Measurements from ENCODE around the gene POLH. TPM values are rescaled to one million over a fixed set of nuclear protein-coding genes. Genes with fewer than 3 reads are reported as not detected.
A peak's percentile ranks its signal among the peaks of the same experiment; 100 is the strongest.
"Not testable (repeated sequence)": the region's sequence is repeated elsewhere in the genome, so short reads cannot be mapped to it uniquely, and the experiment has no call there.

The POLH gene
- total RNA-seq, 1 donor from 2014 or later: 23.3 TPM

GRCh38 chr6:43639984-43640800 is 64.2 kb downstream of the POLH start:
- Mint-ChIP-seq H3K27me3 (no peaks in the 10 kb centered on the region), H3K4me1 (peaks cover 40% of the 10 kb centered on the region), H3K36me3 (ENCODE audit: low read depth) (peaks cover 49% of the 10 kb centered on the region), H3K4me3 (no peak overlapping the region), H3K9me3 (no peaks in the 10 kb centered on the region), H3K27ac (no peak overlapping the region)
- TF ChIP-seq CTCF (IDR thresholded peaks at IDR 0.05): no peak
- ATAC-seq (ENCODE audit: low read depth) (no peak), DNase-seq (no peak)
- ChIA-PET POLR2A (interaction anchor here (1.0 to 2.0 kb wide), 2 partner anchors 10 to 11 kb away, joined by 3 to 13 read pairs; partner anchors contain the start of gene GTPBP2), CTCF (no interaction called here)
- intact Hi-C loops (cut with micrococcal nuclease): no loop called here

- Mint-ChIP-seq H3K27ac (peak within 1 kb of the TSS; percentile 24), H3K9me3 (no peaks in the 10 kb centered on the region), H3K4me1 (peaks cover 11% of the 10 kb centered on the region), H3K27me3 (no peaks in the 10 kb centered on the region), H3K4me3 (peak within 1 kb of the TSS; percentile 87), H3K36me3 (ENCODE audit: low read depth) (peaks cover 18% of the 10 kb centered on the region)
- intact Hi-C loops (cut with micrococcal nuclease): loop anchor here (1.0 to 2.0 kb wide), 3 partner anchors 9 to 36 kb away; partner anchors contain the start of gene GTPBP2
- DNase-seq: peak; percentile 72
- ChIA-PET CTCF (interaction anchor here (1.0 to 1.7 kb wide), 5 partner anchors 16 to 622 kb away, joined by 3 to 5 read pairs (median 4); partner anchors contain the start of gene GTPBP2), POLR2A (interaction anchor here (0.6 to 2.6 kb wide), 5 partner anchors 9 to 128 kb away, joined by 3 to 10 read pairs (median 6); partner anchors contain the start of genes GTPBP2 and MAD2L1BP)
- peak; percentile 92 for ATAC-seq (ENCODE audit: low read depth)
- TF ChIP-seq CTCF (IDR thresholded peaks at IDR 0.05): no peak
These were observed 69.1 kb downstream of the POLH start, which contains the start of gene RSPH9 for GRCh38 chr6:43644940-43645612. Gene RSPH9, plus strand, starts transcription at chr6:43645036. Its CDS starts 63 bp downstream, at chr6:43645099.

- intact Hi-C loops (cut with micrococcal nuclease): loop anchor here (1.0 to 2.0 kb wide), 3 partner anchors 9 to 37 kb away; partner anchors contain the start of gene GTPBP2
- DNase-seq: no peak
- H3K36me3 Mint-ChIP-seq (ENCODE audit: low read depth): peaks cover 13% of the 10 kb centered on the region
- ATAC-seq (ENCODE audit: low read depth): peak; percentile 7
- peaks cover 11% of the 10 kb centered on the region for H3K4me1 Mint-ChIP-seq
- POLR2A ChIA-PET: interaction anchor here (1.0 to 2.6 kb wide), 4 partner anchors 10 to 128 kb away, joined by 3 to 10 read pairs (median 6); partner anchors contain the start of genes GTPBP2 and MAD2L1BP
- no peak for TF ChIP-seq CTCF (IDR thresholded peaks at IDR 0.05)
- peak overlapping the region; percentile 16 for H3K27ac Mint-ChIP-seq
- peak overlapping the region; percentile 87 for H3K4me3 Mint-ChIP-seq
- no peaks in the 10 kb centered on the region for H3K9me3 Mint-ChIP-seq
- H3K27me3 Mint-ChIP-seq: no peaks in the 10 kb centered on the region
- CTCF ChIA-PET: interaction anchor here (1.0 to 1.7 kb wide), 3 partner anchors 16 to 123 kb away, joined by 3 to 5 read pairs (median 4); partner anchors contain the start of gene GTPBP2
These were observed 69.6 kb downstream of the POLH start for GRCh38 chr6:43645613-43645964.

- peaks cover 11% of the 10 kb centered on the region for H3K4me1 Mint-ChIP-seq
- ATAC-seq (ENCODE audit: low read depth) (no peak), DNase-seq (no peak)
- H3K36me3 Mint-ChIP-seq (ENCODE audit: low read depth): peaks cover 3% of the 10 kb centered on the region
- CTCF ChIA-PET: no interaction called here
- no peak for TF ChIP-seq CTCF (IDR thresholded peaks at IDR 0.05)
- intact Hi-C loops (cut with micrococcal nuclease): no loop called here
- no peaks in the 10 kb centered on the region for H3K27me3 Mint-ChIP-seq
- no peak overlapping the region for H3K27ac Mint-ChIP-seq
- H3K9me3 Mint-ChIP-seq: no peaks in the 10 kb centered on the region
- POLR2A ChIA-PET: no interaction called here
- no peak overlapping the region for H3K4me3 Mint-ChIP-seq
These were observed 71.6 kb downstream of the POLH start for GRCh38 chr6:43647613-43648012.

- no peak overlapping the region for H3K4me3 Mint-ChIP-seq
- intact Hi-C loops (cut with micrococcal nuclease): no loop called here
- ChIA-PET CTCF (no interaction called here), POLR2A (no interaction called here)
- H3K27me3 Mint-ChIP-seq: no peaks in the 10 kb centered on the region
- no peak overlapping the region for H3K27ac Mint-ChIP-seq
- no peak for ATAC-seq (ENCODE audit: low read depth)
- peaks cover 11% of the 10 kb centered on the region for H3K4me1 Mint-ChIP-seq
- H3K9me3 Mint-ChIP-seq: no peaks in the 10 kb centered on the region
- TF ChIP-seq CTCF (IDR thresholded peaks at IDR 0.05): no peak
- no peaks in the 10 kb centered on the region for H3K36me3 Mint-ChIP-seq (ENCODE audit: low read depth)
- DNase-seq: no peak
These were observed 72.3 kb downstream of the POLH start for GRCh38 chr6:43648248-43648647.

- DNase-seq; H3K4me1 Mint-ChIP-seq; H3K27ac Mint-ChIP-seq; H3K4me3 Mint-ChIP-seq; ATAC-seq (ENCODE audit: low read depth); H3K9me3 Mint-ChIP-seq; intact Hi-C loops (cut with micrococcal nuclease); H3K36me3 Mint-ChIP-seq (ENCODE audit: low read depth); H3K27me3 Mint-ChIP-seq: not testable (repeated sequence)
- POLR2A ChIA-PET: interaction anchor here (0.7 kb wide), 1 partner anchor 24 kb away, joined by 3 read pairs; the partner anchor contains the start of gene GTPBP2
- CTCF ChIA-PET: interaction anchor here (1.4 kb wide), 1 partner anchor 17 kb away, joined by 3 read pairs; no protein-coding TSS in a partner anchor
These were observed 76.8 kb downstream of the POLH start for GRCh38 chr6:43652822-43653221.
